Fibroblast of skin of left biceps (primary cell): Measurements from ENCODE around the gene FSTL4.
"Not testable (repeated sequence)": the region's sequence is repeated elsewhere in the genome, so short reads cannot be mapped to it uniquely, and the experiment has no call there.

Experiments
- DNase-seq, 2 experiments: peaks; one replicate each; pipeline ENCODE4 v3.0.0-alpha.2; 2013; ENCODE audit warnings: low read depth in 2 of 2

Gene FSTL4

GRCh38 chr5:133195250-133195649, 417.1 kb downstream of the FSTL4 start:
- no peak for DNase-seq

- no peak for DNase-seq
These were observed 418.5 kb downstream of the FSTL4 start for GRCh38 chr5:133193794-133194193.

DNA sequence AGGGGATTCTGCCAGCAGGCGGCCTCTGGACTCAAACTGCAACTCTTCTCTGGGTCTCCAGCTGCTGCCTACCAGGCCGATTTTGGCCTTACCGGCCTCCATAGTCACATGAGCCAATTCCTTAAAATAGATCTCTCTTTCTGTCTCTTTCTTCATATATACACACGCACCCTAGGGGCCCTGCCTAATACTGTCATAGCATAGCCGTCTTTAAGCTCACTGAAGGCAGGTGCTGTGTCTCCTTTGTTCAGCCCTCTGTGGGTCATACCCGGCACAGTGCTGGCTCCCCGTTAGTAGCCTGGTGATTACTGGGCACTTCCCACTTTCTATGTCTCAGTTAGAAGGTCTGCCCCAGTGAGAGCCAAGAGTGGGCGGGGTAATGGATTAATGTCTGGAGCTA, 419.6 kb downstream of the FSTL4 start:
- DNase-seq = no peak

- no peak for DNase-seq
These were observed 422.5 kb downstream of the FSTL4 start for GRCh38 chr5:133189881-133190280.

GRCh38 chr5:133179405-133179804, 432.9 kb downstream of the FSTL4 start:
- DNase-seq = no peak

DNA sequence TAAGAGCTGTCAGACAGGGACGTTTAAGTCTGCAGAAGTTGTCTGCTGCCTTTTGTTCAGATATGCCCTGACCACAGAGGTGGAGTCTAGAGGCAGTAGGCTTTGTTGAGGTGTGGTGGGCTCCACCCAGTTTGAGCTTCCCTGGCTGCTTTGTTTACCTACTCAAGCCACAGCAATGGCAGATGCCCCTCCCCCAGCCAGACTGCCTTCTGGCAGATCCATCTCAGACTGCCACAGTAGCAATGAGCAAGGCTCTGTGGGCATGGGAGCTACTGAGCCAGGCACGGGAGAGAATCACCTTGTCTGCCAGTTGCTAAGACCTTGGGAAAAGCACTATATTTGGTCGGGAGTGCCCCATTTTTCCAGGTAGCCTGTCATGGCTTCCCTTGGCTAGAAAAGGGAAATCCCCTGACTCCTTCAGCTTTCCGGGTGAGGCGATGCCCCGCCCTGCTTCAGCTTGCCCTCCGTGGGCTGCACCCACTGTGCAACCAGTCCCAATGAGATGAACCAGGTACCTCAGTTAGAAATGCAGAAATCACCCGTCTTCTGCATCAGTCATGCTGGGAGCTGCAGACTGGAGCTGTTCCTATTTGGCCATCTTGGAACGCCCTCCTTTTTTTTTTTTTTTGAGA, 441.5 kb downstream of the FSTL4 start:
- DNase-seq = not testable (repeated sequence)

DNA sequence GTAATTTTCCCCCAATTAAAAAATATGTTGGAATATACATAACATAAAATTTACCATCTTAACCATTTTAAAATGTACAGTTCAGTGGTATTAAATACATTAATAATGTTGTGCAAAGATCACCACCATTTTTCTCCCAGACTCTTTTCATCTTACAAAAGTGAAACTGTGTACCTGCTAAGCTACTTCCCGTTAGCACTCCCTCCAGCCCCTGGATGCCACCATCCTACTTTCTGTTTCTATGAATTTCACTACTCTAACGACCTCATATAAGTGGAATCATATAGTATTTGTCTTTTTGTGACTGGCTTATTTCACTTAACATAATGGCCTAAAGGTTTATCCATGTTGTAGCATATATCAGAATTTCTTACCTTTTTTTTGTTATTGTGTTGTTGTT, 447.6 kb downstream of the FSTL4 start:
- DNase-seq = no peak

GRCh38 chr5:133163839-133164238, 448.5 kb downstream of the FSTL4 start:
- DNase-seq = no peak

DNA sequence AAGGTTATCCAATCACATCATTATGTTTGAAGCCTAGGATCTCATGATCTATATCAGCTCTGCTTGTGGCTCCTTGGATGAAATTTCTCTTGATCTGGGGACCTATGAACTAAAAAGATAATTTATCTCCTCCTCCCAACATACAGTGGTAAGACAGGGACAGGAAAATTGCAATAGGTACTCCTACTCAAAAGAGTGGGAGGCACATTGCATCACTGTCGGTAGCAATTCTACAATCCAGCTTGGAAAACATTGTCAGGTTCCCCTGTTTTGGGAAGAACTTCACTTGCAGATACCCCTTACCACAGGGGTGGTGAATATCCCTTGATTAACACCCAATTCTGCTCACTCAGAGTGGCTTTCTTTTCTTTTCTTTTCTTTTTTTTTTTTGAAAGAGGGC, 452.8 kb downstream of the FSTL4 start:
- DNase-seq = no peak

- no peak for DNase-seq
These were observed 456.9 kb downstream of the FSTL4 start for GRCh38 chr5:133155326-133155969.

- DNase-seq = no peak
These were observed 457.9 kb downstream of the FSTL4 start for GRCh38 chr5:133154274-133155075.

DNA sequence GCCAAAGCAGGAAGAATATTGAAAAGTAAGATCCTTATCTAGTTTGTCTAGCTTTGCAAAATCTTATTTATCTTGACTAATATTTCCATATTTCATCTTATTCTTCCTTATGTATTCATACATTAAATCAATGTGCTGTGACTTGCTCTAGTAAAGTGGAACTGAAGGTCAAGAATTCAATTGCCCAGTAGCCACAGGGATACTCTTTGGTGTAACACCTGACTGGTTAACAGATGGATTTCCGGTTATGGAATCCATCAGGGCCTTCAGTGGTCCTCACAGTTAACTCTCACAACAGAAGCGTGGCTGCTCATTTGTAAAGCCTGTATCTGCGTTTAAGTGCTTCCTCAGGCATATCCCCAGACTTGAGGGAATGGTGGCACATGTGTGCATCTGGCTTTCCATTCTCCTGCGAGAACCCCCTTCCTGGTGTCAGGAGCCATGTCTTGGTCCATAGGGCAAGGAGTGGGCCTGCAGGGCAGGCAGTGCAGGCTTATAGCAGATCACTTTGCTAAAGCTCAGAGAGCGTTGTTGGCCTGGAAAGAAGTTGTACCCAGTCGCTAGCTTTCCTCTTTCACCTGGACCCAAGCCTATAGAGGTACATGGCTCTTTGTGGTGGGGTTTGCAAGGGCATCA, 461.3 kb downstream of the FSTL4 start:
- DNase-seq = no peak

GRCh38 chr5:133149345-133149744, 463.0 kb downstream of the FSTL4 start:
- no peak for DNase-seq

- DNase-seq = no peak
These were observed 464.4 kb downstream of the FSTL4 start for GRCh38 chr5:133147815-133148567.

DNA sequence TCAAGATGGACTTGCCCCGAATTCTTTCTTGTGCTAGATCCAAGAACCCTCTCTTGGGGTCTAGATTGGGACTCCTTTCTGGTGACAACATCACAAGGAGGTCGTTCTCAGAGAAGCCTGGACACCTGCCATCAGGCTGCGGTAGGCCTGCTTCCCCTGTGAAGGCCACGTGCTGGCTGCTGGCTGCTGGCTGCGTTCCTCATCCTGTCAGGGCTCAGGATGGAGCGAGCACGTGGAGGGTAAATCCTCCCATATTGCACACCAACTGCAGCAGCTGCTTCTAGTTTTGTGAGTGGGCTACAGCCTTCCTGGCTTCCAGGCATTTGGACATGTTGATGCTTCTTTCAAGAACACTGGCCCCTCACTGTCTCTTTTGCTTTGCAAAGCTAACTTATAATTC, 464.9 kb downstream of the FSTL4 start:
- DNase-seq = no peak
